Brain microvascular endothelial cell (primary cell): ENCODE results near the gene IGFL2.

ENCODE experiments used
- DNase-seq: peaks from one replicate; pipeline ENCODE4 v3.0.0-alpha.2; 2020
- H3K27ac ChIP-seq: fragments of 250-450 bp; sonication (Bioruptor Pico); 2 replicates; pipeline ENCODE4 v1.5.1; 2020; ENCODE audit warnings: mild to moderate bottlenecking, moderate library complexity
- H3K27me3 ChIP-seq: fragments of 250-450 bp; sonication (Bioruptor Pico); replicated peaks from 2 replicates; pipeline ENCODE4 v1.5.1; 2020; ENCODE audit warnings: mild to moderate bottlenecking
- H3K36me3 ChIP-seq: fragments of 250-450 bp; sonication (Bioruptor Pico); replicated peaks from 2 replicates; pipeline ENCODE4 v1.5.1; 2020; ENCODE audit warnings: mild to moderate bottlenecking
- H3K4me3 ChIP-seq: 2 replicates; pipeline ENCODE4 v1.5.1; 2011; ENCODE audit warnings: low read depth, mild to moderate bottlenecking, control low read depth, low read length, moderate library complexity
- in situ Hi-C: cut with HindIII; loops from 2 replicates; pipeline ENCODE4 v1.10.0; 2017; ENCODE audit warnings: low sequenced_read_pairs, low pct_ligation_motif_present
- TF ChIP-seq, protein P1 (sequence below): IDR thresholded peaks from 2 replicates; pipeline ENCODE4 v1.5.1; 2011; ENCODE audit warnings: low read depth, mild to moderate bottlenecking, moderate library complexity, low read length, control low read depth, inconsistent platforms; ENCODE audit errors: missing control alignments

Gene IGFL2

DNA sequence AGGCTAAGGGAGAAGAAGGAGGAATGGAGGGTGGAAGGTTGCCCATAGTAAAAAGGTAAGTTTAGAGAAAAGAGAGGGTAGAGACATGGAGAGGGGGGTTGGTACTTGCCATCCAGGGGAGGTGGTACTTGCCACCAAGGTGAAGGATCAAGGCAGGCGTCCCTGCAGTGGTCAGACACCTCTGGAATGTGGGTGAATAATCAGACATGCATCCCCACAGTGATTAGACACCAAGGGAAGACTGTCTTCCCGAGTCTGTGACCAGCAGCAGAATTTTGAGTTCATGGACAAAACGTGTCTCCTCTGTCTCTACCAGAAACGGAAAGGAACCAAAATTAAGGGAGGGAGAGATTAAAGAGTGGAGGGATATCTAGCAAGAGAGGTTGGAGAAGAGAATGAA, 54.4 kb downstream of the IGFL2 start:
- in situ Hi-C loops, result no loop called here
- Histone ChIP-seq H3K36me3 (no peaks in the 10 kb centered on the region), H3K4me3 (no peak overlapping the region), H3K27me3 (peaks cover 17% of the 10 kb centered on the region), H3K27ac (no peak overlapping the region)
- TF ChIP-seq, protein P1, sequence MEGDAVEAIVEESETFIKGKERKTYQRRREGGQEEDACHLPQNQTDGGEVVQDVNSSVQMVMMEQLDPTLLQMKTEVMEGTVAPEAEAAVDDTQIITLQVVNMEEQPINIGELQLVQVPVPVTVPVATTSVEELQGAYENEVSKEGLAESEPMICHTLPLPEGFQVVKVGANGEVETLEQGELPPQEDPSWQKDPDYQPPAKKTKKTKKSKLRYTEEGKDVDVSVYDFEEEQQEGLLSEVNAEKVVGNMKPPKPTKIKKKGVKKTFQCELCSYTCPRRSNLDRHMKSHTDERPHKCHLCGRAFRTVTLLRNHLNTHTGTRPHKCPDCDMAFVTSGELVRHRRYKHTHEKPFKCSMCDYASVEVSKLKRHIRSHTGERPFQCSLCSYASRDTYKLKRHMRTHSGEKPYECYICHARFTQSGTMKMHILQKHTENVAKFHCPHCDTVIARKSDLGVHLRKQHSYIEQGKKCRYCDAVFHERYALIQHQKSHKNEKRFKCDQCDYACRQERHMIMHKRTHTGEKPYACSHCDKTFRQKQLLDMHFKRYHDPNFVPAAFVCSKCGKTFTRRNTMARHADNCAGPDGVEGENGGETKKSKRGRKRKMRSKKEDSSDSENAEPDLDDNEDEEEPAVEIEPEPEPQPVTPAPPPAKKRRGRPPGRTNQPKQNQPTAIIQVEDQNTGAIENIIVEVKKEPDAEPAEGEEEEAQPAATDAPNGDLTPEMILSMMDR, result no peak
- no peak for DNase-seq

DNA sequence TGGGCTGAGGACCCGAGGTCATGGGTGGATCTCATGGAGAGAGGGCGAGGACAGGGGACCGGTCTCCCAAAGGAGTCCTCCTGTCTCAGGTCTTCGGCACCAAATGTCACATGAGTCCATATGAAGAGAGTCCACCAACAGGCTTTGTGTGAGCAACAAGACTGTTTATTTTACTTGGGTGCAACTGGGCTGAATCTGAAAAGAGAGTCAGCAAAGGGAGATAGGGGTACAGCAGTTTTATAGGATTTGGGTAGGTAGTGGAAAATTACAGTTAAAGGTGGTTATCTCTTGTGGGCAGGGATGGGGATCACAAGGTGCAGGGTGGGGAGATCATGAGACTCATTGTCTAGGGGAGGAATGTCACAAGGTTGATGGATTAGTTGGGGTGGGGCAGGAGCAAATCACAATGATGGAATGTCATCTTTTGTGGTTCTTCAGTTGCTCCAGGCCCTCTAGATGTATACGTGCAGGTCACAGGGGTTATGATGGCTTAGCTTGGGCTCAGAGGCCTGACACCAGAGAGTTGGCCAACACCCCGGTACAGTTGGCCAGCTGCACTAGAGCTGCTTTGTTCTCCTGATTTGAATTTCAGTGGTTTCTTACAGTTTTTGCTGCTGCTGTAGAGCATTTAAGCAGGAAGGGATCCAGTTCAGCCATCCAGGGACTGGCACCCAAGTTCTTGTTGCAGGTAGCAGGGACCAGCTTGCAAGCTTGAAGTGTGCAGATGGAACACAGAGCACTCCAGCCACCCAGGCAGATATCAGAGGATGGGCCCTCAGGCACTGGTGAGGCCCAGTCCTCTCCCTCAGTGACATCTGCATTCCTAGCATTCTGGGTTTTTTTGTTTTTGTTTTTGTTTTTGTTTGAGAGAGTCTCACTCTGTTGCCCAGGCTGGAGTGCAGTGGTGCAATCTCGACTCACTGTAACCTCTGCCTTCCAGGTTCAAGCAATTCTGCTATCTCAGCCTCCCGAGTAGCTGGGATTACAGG, 55.1 kb downstream of the IGFL2 start:
- no peaks in the 10 kb centered on the region for H3K36me3 ChIP-seq
- in situ Hi-C loops, result no loop called here
- no peak overlapping the region for H3K4me3 ChIP-seq
- no peak for DNase-seq
- H3K27ac ChIP-seq, result no peak overlapping the region
- TF ChIP-seq, protein P1, result no peak
- peaks cover 17% of the 10 kb centered on the region for H3K27me3 ChIP-seq

DNA sequence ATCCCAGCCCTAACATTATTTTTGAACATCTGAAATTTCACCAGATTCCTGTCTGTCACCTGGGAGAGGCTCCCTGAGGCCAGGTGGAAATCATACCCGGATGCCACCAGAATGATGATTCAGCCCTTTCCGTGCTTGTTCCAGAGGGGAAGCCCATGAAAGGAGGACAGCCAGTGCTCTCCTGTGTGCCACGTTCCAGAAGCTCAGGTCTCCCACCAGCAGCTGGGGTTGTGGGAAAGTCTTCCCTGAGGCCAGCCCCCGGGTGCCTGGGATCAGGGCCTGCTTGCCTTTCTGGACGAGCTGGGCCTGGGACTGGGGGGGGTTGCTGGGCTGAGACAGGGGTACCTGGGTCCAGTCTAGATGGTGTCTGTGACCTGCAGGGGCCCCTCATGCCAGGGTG, 56.0 kb downstream of the IGFL2 start:
- TF ChIP-seq, protein P1, result no peak
- in situ Hi-C loops, result no loop called here
- H3K4me3 ChIP-seq, result no peak overlapping the region
- H3K27ac ChIP-seq, result no peak overlapping the region
- H3K36me3 ChIP-seq, result no peaks in the 10 kb centered on the region
- peaks cover 14% of the 10 kb centered on the region for H3K27me3 ChIP-seq
- no peak for DNase-seq

DNA sequence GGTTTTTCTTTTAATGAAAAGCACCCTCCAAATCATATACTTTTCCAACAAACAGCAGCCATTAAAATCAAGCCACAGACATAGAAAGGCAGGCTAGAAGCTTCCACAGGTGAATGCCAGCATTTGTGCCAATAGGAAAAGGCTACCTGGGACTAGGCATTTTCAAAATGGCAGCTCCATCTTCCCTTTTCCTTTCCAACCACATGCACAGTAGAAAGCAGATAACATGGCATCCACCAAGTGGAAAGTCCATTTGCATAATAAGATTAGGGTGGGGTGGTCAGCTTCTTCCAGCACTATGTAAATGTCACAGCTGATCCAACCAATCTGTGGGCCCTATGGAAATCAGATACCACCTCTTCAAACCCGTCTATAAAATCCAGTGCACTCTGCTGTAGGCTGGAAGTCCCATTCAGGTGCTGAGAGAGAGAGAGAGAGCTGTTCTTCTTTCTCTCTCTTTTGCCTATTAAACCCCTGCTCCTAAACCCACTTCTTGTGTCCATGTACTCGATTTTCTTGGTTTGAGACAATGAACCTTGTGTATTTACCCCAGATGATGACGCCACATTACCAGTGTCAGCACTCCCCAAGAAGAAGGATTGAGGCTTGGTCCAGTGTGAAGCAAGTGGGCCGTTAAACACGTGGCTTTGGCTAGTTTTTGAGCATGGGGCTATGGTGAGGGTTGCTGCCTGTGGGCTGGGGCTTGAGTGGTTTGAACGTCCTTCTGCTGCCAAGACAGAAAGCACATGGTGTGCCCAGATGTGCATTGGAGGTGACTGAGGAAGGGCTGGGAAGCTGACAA, 57.3 kb downstream of the IGFL2 start:
- TF ChIP-seq, protein P1, result no peak
- H3K27me3 ChIP-seq, result peaks cover 19% of the 10 kb centered on the region
- H3K4me3 ChIP-seq, result no peak overlapping the region
- no peak overlapping the region for H3K27ac ChIP-seq
- in situ Hi-C loops, result no loop called here
- no peak for DNase-seq
- no peaks in the 10 kb centered on the region for H3K36me3 ChIP-seq

DNA sequence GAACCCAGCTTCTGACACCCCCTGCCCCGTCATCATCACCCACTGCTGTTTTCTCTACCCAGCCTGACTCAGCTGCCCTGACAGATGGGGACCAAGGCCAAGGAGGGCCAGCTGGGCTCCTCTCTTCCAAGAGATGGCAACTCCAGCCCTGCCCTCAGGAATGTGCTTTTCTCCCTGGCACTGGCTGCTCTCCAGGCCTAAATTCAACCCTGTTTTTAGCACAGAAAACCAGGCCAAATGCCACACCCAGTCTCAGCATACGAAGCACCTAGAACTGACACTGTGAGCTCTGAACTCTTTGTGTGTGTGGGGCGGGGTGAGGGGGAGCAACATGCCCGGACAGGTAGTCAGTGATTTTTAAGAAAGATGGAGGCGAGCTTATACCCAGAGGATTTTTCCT, 58.1 kb downstream of the IGFL2 start:
- DNase-seq, result no peak
- Histone ChIP-seq H3K27ac (no peak overlapping the region), H3K4me3 (no peak overlapping the region), H3K27me3 (peaks cover 21% of the 10 kb centered on the region), H3K36me3 (no peaks in the 10 kb centered on the region)
- TF ChIP-seq, protein P1, result no peak
- in situ Hi-C loops, result no loop called here
